HL-60/S4 treated with retinoic acid at 250 ng/mL for 4 days and 3 days (cell line): ENCODE measurements around the gene LNX2.
"Not testable (repeated sequence)": the region's sequence is repeated elsewhere in the genome, so short reads cannot be mapped to it uniquely, and the experiment has no call there.

Source experiments
- in situ Hi-C: fragments of 300-500 bp; cut with MboI; formaldehyde crosslinking; loops from 2 replicates; pipeline ENCODE4 v1.7.0; 2022; ENCODE audit warnings: low sequenced_read_pairs

LNX2 gene

DNA sequence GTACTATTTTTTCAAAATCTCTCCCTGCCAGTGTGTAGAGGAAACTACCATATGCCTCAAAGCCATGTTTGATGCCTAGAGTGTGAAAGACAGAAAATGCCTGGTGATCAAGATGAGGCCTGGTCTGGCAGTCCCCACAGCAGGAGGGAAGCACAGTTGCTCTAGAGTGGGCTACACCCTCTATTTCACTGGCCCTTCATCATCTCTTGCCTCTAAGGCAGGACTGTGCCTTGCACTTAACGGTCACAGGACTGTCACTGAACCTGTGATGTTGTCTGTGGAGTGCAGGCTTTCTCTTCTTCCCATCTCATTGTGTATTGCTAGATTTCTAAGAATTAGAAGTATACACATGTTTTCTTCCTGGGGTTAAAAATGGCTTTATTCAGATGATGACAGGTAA, 17.7 kb upstream of the LNX2 start:
- in situ Hi-C loops = no loop called here

DNA sequence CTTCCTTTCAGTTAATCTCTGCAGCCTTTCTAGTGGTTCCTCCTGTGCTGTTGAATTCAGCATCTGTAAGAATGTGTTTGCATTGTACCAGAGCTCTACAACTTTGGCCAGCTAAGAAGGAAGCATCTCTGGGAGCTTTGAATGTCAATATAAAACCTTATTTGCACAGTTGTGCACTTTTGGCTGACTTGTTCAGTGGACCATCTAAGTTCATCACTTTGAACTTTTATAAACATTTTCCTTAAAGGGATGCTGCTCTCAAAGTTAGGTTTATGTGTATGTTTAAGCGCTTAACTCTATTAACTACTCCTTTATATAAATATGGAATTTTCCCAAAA, 16.9 kb upstream of the LNX2 start:
- in situ Hi-C loops = no loop called here

DNA sequence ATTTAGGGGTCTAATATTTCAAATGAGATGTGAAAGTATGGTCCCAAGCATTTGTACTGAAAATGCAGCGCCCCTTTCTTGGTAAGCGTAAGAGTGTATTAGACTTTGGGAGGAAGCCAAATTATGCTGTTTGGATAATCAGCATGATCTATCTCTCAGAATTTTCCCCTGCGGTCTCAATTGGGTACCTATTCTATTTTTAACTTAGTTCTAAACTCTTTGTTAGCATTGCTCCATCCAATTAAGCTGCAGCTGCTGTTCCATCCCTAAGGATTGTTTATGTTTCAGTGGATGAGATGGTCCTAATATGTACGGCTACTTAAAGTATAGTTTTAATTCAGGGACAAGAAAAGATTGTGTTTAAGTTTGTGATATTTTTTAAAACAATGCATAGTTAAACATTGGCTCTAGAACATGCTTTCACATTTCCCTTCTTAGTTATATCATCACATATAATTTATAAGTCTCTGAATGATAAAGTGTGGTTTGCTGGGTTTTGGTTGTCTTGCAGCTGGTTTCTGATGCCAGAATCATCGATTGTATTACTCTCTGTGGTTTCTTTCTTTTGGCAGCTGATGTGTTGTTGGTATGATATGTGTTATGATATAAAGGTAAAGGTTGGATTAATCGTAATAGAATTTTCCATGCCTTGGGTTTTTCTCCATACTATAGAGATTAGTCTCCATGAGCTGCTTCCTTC, 16.4 kb upstream of the LNX2 start:
- in situ Hi-C loops = no loop called here

DNA sequence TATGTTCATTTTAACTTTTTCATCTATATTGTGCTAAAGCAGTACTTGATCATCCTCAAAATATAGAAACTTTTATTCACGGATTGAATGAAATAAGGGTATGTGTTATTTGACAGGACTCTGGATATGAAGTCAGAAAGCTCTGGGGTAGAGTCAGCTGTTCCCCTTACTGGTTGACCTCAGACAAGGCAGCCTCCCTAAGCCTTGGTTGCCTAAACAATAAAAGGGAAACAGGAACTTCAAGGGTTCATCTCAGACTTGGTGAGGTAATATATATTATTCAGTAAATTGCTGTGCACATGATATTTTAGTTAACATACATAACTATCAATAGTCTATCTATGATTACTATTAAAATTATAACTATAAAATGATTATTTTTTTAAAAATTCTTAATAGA, 14.9 kb upstream of the LNX2 start:
- in situ Hi-C loops = no loop called here

DNA sequence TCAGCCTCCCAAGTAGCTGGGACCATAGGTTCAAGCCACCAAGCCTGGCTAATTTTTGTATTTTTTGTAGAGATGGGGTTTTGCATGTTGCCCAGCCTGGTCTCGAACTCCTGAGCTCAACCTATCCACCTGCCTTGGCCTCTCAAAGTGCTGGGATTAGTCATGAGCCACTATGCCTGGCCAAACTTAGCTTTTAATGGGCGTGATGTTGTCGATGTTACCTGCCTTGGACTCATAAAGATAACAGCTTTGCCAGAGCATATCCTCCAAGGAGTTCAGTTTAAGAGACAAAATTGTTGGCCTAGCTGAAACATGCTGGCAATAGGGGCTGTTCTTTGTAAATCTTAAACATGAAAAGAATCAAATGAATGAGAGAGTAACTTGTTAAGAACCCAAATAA, 14.5 kb upstream of the LNX2 start:
- in situ Hi-C loops = no loop called here

DNA sequence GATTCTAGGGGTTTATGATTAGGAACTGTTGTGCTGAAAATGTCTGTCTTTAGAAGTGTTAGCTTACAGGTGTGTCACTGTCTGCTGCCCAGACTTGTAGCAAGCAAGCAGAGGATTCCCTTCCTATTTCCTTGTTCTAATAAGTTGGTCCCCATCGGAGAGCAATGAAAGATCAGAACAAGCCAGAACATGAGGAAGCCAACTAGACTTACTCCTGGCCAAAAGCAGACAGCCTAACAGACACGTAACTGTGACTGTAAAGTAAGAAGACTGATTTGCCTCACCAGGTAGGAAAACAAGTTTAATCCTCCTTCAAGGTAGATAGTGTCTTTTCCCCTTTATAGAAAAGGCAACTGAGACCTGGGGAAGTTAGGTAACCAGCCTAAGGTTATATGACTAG, 13.9 kb upstream of the LNX2 start:
- in situ Hi-C loops = no loop called here

DNA sequence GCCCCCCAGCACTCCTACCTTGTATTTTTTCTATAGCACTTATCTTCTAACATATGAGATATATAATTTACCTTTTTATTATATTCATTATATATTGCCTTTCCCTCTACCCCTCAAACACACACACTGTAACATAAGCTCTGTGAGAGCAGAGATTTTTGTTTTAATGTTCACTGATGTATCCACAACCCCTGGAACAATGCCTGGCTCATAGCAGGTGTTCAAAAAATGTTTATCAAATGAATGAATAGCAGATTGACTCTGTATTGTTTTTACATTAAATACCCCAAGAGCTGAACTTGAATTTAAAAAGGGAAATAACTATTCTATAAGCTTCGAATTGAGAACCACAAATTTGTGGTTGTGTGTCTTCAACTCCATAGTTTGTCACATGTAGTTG, 12.3 kb upstream of the LNX2 start:
- in situ Hi-C loops = no loop called here

DNA sequence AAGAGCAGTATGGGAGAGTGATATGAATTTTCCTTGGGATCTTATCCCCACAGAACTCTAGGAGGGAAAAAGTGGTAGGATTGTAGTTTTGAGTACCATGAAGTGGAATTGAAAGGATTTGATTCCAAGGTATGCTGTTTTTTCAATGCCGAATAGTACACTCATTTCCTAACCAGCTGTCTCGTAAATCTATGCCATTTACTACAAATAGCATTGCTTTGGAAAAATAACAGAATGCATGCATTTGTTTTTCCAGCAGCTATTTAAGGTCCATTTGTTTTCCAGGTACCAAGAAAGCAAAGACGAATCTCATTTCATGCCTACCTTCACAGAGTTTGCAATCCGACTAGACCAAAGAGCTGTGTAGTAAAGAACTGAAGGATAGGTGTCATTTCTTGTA, 11.9 kb upstream of the LNX2 start:
- in situ Hi-C loops = no loop called here

DNA sequence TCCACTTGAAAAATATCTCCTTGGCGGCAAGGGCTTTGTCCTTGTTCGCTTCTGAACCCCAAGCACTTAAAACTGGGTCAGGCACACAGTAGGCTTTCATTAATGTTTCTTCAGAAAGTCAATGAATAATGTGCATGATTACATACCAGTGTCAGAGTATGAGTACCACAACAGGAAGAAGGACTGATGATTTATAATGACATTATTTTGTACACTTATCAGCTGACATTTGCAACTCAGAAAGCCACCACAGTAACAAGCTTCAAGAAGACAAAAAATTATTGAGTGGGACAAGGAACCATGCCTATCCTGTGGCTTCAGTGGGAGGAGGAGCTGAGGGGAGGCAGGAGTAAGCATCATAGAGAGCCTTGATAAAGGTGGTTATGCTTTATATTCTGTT, 11.3 kb upstream of the LNX2 start:
- in situ Hi-C loops = no loop called here

DNA sequence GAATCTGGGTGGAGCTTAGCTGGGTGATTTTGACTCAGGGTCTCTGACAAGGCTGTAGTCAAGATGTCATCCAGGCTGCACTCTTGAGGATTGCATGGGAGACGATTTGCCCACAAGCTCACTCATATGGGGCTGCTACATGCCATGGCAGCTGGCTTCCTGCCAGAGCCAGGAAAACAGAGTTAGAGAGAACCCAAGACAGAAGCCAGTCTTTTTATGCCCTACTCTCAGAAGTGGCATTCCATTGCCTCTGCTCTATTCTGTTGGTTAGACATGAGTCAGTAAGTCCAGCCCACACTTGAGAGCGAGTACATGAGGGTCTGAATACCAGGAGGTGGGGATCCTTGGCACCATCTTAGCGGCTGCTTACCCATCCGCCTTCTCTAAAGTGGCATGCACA, 10.8 kb upstream of the LNX2 start:
- in situ Hi-C loops = no loop called here

DNA sequence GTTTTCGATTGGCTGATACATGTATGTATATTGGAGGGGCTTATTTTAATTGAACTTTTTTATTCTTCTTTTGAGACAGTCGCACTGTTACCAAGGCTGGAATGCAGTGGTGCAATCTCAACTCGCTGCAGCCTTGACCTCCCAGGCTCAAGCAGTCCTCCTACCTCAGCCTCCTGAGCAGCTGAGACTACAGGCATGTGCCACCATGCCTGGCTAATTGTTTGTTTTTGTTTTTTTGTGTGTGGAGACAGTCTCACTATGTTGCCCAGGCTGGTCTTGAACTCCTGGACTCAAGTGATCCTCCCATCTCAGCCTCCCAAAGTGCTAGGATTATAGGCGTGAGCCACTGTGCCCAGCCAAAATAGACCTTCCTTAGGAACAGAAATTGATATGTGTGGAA, 8.4 kb upstream of the LNX2 start:
- in situ Hi-C loops = not testable (repeated sequence)

DNA sequence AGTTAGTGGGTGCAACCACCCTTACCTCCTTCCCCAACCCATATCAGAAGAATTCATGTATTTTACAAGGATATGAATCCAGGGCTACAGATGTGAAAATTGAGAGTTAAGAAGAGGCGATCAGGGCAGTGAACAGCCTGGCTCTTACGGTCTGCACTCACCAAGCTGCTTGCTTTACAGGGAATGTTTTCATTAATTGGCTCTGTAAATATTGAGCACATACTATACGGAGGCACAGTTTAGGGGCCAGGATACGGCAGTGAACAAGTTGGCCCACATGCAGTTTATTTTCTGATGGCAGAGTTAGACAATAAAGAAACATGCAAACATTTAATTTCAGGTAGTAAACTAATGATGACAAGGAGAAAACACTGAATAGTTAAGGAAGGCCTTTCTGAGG, 7.8 kb upstream of the LNX2 start:
- in situ Hi-C loops = no loop called here

DNA sequence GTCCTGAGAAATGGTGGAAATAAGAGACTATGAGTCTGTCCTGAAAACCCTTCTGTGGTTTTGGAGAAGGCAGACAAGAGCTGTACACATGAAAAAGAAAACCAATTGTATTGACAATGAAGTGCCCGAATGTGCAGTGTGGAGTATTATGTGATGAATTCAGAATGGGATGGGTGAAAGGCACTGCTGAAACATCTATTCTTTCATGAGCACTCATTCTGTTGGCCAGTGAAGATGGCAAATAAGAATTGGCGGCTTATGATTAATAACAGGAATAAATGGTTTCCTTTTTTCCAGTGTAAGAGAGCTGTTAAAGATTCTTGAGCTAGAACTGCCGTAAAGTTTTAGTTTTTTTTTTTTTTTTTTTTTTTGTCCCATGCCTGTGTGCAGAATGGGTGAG, 7.1 kb upstream of the LNX2 start:
- in situ Hi-C loops = no loop called here

DNA sequence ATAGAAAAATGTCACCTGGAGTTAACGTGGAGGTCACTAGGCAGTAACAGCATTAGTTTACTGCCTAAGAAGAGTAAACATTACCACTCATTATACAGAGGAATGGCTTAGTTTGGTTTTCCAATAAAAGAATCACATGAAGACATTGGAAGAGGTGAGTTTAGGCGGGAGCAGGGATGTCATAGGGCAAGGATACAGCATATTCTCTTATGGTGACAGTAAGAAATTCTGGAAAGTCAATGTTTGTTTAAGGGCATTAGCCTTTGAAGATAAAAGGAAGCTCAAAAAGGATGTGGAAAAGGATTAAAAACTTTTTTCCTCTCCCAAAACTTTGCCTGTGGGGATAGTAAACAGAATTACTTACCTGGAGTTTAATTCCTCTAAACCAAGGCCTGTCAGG, 5.5 kb upstream of the LNX2 start:
- in situ Hi-C loops = no loop called here

DNA sequence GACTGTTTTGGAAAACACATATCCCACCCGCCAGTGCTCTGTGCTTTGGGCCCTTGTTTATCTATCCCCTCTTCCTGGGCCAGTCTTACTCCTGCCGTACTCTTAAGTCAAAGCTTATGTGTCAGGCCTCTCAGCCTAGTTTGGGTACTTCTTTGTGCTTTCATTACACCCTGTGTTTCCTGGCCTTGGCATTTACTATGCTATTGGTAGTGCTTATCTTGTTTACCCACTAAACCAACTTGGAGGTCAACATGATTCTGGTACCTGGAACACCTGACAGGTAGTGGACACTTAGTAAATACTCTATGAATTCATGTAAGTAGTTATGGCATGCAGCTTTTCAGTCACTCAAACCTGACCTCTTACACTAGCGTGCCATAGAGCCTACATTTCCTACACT, 3.7 kb upstream of the LNX2 start:
- in situ Hi-C loops = no loop called here

DNA sequence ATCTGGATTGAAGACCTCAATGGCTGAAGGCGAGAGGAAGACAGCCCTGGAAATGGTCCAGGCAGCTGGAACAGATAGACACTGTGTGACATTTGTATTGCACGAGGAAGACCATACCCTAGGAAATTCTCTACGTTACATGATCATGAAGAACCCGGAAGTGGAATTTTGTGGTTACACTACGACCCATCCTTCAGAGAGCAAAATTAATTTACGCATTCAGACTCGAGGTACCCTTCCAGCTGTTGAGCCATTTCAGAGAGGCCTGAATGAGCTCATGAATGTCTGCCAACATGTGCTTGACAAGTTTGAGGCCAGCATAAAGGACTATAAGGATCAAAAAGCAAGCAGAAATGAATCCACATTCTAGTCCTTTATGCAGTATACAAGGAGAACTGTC, 2.6 kb upstream of the LNX2 start:
- in situ Hi-C loops = no loop called here

DNA sequence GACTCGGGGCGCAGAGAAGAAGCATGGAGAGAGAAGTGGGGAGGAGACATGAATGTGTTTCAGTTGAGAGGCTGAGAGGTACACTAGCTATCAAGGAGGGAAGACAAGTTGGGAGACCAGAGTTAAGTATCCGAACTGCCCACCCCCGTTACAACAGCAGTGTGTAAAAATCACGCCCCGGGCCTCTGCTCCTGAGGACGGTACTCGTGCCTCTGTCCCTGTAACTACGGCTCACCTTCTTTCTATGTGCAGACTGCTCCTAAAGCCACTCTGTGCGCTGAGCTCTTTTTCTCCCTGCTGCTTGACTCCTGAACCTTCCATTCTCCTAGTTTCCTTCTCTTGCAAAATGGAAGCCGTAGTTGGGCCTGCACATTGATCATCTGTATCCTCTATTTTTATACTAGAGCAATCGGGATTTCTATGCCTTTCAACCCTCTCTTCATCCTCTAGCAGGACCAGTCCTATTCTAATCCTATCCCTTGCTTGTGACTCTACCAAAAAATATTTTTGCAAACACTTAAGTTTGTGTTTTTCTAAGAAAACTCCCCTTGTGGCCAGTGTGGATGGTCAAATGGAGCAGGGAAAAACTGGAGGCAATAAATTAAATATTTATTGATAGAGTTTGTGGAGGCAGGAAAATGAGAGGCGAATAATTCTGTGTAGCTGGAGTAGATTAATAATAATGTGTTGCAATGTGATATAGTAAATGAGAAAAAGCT, 1.9 kb upstream of the LNX2 start:
- in situ Hi-C loops = no loop called here

DNA sequence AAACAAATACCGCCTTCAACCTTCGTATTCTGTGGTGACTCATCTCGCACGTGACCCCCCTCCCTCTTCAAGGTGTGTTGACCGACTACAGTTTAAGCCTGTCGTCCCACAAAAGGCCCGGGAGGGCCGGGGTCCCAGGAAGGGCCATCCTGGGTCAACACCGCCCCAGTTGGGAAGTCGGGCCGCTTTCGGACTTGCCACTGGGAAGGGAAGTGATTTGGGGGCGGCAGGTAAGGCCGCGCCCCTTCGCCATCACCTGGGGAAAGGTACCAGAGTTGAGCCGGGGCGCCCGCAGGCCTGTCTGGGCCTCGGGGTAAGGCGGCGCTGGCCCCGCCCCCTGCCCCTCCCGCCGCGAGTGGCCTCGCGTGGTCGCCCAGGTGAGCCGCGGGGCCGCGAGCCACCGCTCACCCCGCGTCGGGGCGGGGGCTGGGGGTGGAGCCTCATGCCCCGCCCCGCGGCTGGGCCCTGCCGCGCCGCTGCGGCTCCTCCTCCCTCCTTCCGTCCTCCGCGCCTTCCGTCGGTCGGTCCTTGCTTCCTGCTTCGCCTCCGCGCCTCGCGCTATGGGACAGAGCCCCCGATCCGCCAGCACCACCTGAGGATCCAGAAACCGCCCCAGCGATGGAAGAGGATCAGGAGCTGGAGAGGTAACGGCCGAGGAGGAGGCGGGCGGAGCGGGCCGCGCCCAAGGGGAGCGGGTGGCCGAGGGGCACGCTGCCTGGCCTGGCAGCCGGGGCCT, 1.2 kb upstream of the LNX2 start, which contains the start of gene POLR1D:
Gene POLR1D (plus strand): TSS at position 527 of the 736 bp plus-strand sequence. CDS start 92 bp downstream, at position 619.
- in situ Hi-C loops = no loop called here

DNA sequence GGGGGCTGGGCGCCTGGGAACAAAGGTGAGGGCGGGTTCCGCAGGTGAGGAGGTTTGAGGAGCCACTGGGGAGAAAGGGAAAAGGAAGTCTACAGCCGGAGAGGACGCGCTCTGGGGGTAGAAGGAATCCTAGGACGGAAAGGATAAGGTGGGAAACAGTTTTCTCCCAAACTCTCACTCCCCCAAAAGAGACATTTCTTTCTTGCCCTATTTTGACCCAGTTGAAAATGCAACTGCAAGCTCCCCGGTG, 712 bp upstream of the LNX2 start:
- in situ Hi-C loops = no loop called here

DNA sequence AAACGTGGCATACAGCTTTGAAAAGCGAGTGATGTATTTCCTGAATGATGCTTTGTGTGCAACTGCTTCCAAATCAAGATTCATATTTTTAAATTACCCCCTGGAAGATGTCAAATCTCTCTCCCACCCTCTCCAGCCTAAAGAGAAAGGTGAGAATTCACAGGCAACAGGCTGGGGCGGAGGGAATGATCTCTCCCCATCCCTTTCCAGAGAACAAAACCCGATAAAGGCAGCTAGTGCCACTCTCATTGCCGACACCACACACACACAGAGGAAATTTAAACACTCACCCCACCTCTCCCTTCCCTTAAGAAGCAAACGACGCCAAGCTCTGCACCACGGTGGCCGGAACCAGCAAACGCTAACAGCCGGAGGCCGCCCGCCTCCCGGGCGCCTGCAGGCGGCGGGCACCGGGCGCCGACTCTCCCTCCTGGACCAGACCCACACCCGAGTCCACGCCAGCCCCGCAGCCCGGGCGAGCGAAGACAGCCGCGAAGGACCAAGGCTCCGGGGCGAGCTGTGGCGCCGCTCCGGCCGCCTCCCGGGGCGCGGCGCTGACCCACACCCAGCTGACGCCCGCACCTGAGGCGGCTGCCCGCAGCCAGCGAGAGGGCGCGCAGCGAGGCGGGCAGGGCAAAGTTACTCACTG, 477 bp downstream of the LNX2 start:
- in situ Hi-C loops = no loop called here

DNA sequence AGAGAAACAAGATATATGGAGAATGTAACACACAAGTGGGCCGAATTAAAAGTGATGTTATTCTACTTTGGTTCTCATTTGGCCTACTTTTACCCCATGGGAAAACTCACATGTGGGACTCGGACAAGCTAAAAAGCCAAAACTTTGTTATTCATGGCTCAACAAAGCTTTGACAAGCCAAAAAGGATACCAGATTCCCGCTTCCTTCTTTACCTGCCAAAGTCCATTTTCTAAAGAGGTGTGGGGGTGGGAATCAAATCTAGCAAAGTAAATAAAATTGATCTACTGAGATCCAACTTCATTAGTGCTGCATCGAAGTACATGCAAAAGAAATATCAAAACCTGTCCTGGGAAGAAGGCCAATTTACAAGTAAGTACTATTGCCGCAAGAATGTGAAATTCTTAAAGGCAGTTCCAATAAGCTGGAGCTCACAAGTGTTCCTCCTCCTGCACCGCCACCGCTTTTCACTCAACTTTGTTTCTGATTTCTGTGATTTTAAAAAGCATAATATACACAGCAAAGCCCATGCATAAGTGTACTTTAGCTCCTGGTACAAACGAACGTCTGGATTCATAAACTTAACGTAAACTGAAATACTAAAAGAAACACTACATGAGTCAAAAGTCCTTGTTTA, 1.1 kb downstream of the LNX2 start:
- in situ Hi-C loops = no loop called here
